ENCODE results near the gene OARD1. TPM values are rescaled to one million over a fixed set of nuclear protein-coding genes. Genes with fewer than 3 reads are reported as not detected.
"Not testable (repeated sequence)": the region's sequence is repeated elsewhere in the genome, so short reads cannot be mapped to it uniquely, and the experiment has no call there.

OARD1 gene
- polyA plus RNA-seq, 2 donors, result 23.7 to 24.4 TPM

DNA sequence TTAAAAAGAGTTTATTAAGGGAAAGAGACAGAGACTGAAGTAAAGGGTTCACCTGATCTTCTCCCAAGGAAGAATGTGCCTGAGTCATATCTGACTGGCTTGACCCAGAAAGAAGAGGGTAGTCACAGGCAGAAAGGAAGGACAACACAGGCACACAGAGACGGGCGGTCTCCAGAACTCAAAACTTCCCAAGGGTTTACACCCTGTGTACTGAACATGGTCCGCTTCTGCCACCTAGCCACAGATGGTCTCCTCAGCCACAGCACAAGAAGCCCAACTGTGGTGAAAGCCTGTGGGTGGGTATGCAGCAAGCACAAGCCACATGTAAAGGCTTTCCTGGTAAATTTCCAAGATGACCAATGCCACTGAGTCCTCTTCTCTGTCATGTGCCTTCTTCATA lies 50.3 kb downstream of the OARD1 start:
- H3K36me3 ChIP-seq (ENCODE audit: control insufficient read depth in 2 of 2, insufficient read depth in 2 of 2, low read length in 1 of 2), result no peaks in the 10 kb centered on the region
- no peak overlapping the region for H3K4me3 ChIP-seq (ENCODE audit: low read depth in 1 of 2, low read length in 2 of 2)
- H3K27ac ChIP-seq (ENCODE audit: low read depth in 2 of 2, low read length in 1 of 2), result no peak overlapping the region
- no peaks in the 10 kb centered on the region for H3K27me3 ChIP-seq (ENCODE audit: control insufficient read depth in 1 of 2, insufficient read depth in 2 of 2, low read length in 2 of 2)
- 85 to 92% methylated on average over 3 of the region's 3 CpGs for WGBS, 2 donors
- peaks cover 0 to 4% of the 10 kb centered on the region in 2 donors for H3K9me3 ChIP-seq (ENCODE audit: control insufficient read depth in 2 of 2, insufficient read depth in 1 of 2, low read depth in 1 of 2, low read length in 1 of 2)
- no peaks in the 10 kb centered on the region for H3K4me1 ChIP-seq (ENCODE audit: control insufficient read depth in 2 of 2, insufficient read depth in 2 of 2, low read length in 1 of 2)

DNA sequence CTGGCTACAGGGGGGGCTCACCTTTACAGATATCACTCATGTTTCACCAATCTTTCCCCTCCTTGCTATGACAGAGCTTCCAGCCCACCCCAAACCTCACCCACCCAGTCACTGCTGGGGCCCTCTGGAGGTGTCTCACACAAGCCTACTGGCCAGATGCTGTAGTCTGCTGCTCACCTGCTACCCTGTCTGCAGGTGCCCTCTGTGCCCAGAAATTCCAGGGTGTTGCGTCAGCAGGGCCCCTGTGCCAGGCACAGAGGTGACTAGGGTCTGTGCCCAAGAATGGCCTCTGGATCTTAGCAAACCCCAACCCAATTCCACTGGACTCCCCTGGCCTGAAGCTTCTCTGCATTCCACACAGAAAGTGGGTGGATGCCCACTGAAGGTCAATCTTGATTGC lies 54.5 kb downstream of the OARD1 start:
- H3K36me3 ChIP-seq (ENCODE audit: control insufficient read depth in 2 of 2, insufficient read depth in 2 of 2, low read length in 1 of 2), result no peaks in the 10 kb centered on the region
- no peak overlapping the region for H3K27ac ChIP-seq (ENCODE audit: low read depth in 2 of 2, low read length in 1 of 2)
- H3K27me3 ChIP-seq (ENCODE audit: control insufficient read depth in 1 of 2, insufficient read depth in 2 of 2, low read length in 2 of 2), result no peaks in the 10 kb centered on the region
- H3K9me3 ChIP-seq (ENCODE audit: control insufficient read depth in 2 of 2, insufficient read depth in 1 of 2, low read depth in 1 of 2, low read length in 1 of 2), result peaks cover 0 to 4% of the 10 kb centered on the region in 2 donors
- no peak overlapping the region for H3K4me3 ChIP-seq (ENCODE audit: low read depth in 1 of 2, low read length in 2 of 2)
- 88 to 98% methylated on average over 1 of the region's 1 CpG for WGBS, 2 donors
- no peaks in the 10 kb centered on the region for H3K4me1 ChIP-seq (ENCODE audit: control insufficient read depth in 2 of 2, insufficient read depth in 2 of 2, low read length in 1 of 2)

DNA sequence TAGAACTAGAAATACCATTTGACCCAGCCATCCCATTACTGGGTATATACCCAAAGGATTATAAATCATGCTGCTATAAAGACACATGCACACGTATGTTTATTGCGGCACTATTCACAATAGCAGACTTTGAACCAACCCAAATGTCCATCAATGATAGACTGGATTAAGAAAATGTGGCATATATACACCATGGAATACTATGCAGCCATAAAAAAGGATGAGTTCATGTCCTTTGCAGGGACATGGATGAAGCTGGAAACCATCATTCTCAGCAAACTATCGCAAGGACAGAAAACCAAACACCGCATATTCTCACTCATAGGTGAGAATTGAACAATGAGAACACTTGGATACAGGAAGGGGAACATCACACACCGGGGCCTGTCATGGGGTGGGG lies 56.3 kb downstream of the OARD1 start:
- H3K27me3 ChIP-seq (ENCODE audit: control insufficient read depth in 1 of 2, insufficient read depth in 2 of 2, low read length in 2 of 2); H3K9me3 ChIP-seq (ENCODE audit: control insufficient read depth in 2 of 2, insufficient read depth in 1 of 2, low read depth in 1 of 2, low read length in 1 of 2): not testable (repeated sequence)
- WGBS, 2 donors, result 93 to 98% methylated on average over 4 to 5 of the region's 5 CpGs

DNA sequence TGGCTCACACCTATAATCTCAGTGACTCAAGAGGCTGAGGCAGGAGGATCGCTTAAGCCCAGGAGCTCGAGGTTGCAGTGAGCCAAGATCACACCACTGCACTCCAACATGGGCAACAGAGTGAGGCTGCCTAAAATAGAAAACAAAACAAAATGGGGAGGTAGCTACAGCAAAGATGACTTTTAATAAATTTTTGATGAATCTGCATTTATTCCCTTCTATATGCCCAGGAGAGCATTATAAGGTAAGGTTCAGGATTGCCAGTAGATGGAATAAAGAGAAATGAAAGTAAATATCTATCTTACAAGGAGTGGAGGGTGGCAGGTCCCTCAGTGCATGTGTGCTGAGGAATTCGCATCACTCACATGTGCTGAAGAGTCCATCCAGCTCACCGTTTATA lies 57.4 kb downstream of the OARD1 start:
- Histone ChIP-seq H3K4me1 (ENCODE audit: control insufficient read depth in 2 of 2, insufficient read depth in 2 of 2, low read length in 1 of 2) (no peaks in the 10 kb centered on the region), H3K9me3 (ENCODE audit: control insufficient read depth in 2 of 2, insufficient read depth in 1 of 2, low read depth in 1 of 2, low read length in 1 of 2) (peaks cover 0 to 4% of the 10 kb centered on the region in 2 donors), H3K27me3 (ENCODE audit: control insufficient read depth in 1 of 2, insufficient read depth in 2 of 2, low read length in 2 of 2) (no peaks in the 10 kb centered on the region), H3K27ac (ENCODE audit: low read depth in 2 of 2, low read length in 1 of 2) (no peak overlapping the region), H3K36me3 (ENCODE audit: control insufficient read depth in 2 of 2, insufficient read depth in 2 of 2, low read length in 1 of 2) (no peaks in the 10 kb centered on the region), H3K4me3 (ENCODE audit: low read depth in 1 of 2, low read length in 2 of 2) (no peak overlapping the region)
- 90 to 94% methylated on average over 4 of the region's 4 CpGs for WGBS, 2 donors

More for the DNA sequence above, 56.3 kb downstream of the OARD1 start:
- not testable (repeated sequence) for H3K27ac ChIP-seq (ENCODE audit: low read depth in 2 of 2, low read length in 1 of 2); H3K4me3 ChIP-seq (ENCODE audit: low read depth in 1 of 2, low read length in 2 of 2); H3K36me3 ChIP-seq (ENCODE audit: control insufficient read depth in 2 of 2, insufficient read depth in 2 of 2, low read length in 1 of 2); H3K4me1 ChIP-seq (ENCODE audit: control insufficient read depth in 2 of 2, insufficient read depth in 2 of 2, low read length in 1 of 2)

Other genes starting within 250 kb of the OARD1 start
- gene UNC5CL, start 33.1 kb downstream of the OARD1 start, polyA plus RNA-seq, result 1 to 10 TPM in 1 of 2 donors, under 1 TPM in 1; 0.82 to 1.1 TPM
- gene TSPO2, start 29.9 kb downstream of the OARD1 start, polyA plus RNA-seq, result under 1 TPM in 1 of 2 donors, not detected in 1; 0.04 TPM
- under 1 TPM in 1 of 2 donors, not detected in 1; 0.19 TPM for gene APOBEC2, start 19.2 kb downstream of the OARD1 start, polyA plus RNA-seq
- 1 to 10 TPM; 5.5 to 6.5 TPM for gene NFYA, start 618 bp upstream of the OARD1 start, polyA plus RNA-seq
- gene TREML1, start 82.0 kb upstream of the OARD1 start, polyA plus RNA-seq, result under 1 TPM; 0.06 to 0.07 TPM
- gene TREM2, start 90.8 kb upstream of the OARD1 start, polyA plus RNA-seq, result under 1 TPM; 0.49 to 0.84 TPM
- under 1 TPM in 1 of 2 donors, not detected in 1; 0.01 TPM for gene TREML2, start 128.8 kb upstream of the OARD1 start, polyA plus RNA-seq
- gene TREML4, start 156.0 kb upstream of the OARD1 start, polyA plus RNA-seq, result not detected
- under 1 TPM; 0.15 to 0.43 TPM for gene TREM1, start 214.3 kb upstream of the OARD1 start, polyA plus RNA-seq

All from esophagus (tissue), 2 donors.